ENCODE results near the gene TRIM56.

TRIM56 gene

DNA sequence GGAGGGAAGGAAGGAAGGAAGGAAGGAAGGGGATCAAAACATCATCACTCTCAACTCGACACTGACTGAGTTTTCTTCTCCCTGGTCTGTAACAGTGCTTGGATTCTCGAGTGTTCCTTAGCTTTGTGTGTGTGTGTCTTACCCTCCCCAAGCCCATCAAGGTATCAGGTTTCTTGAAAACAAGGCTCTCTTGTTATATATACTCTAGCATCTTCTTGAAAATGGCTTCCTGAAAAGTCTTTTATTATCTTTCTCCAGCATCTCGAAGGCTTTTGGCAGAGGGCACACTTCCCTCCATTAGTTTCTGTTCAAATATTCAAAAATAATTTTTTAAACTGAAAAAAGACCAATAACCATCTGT is 55.0 kb downstream of the TRIM56 start:
- Histone ChIP-seq H3K4me1 (no peaks in the 10 kb centered on the region), H3K4me3 (ENCODE audit: low read depth, low read length) (no peak overlapping the region), H2AFZ (no peak overlapping the region), H3K9me3 (ENCODE audit: control insufficient read depth, low read length) (no peaks in the 10 kb centered on the region), H3K27me3 (ENCODE audit: control insufficient read depth, insufficient read depth, low read length) (no peaks in the 10 kb centered on the region), H3K27ac (no peak overlapping the region), H3K9ac (no peak overlapping the region), H3K36me3 (ENCODE audit: control insufficient read depth, insufficient read depth, low read length) (no peaks in the 10 kb centered on the region), H3K4me2 (ENCODE audit: low read length) (no peak overlapping the region), H3K79me2 (no peaks in the 10 kb centered on the region)
- TF ChIP-seq, protein P1, sequence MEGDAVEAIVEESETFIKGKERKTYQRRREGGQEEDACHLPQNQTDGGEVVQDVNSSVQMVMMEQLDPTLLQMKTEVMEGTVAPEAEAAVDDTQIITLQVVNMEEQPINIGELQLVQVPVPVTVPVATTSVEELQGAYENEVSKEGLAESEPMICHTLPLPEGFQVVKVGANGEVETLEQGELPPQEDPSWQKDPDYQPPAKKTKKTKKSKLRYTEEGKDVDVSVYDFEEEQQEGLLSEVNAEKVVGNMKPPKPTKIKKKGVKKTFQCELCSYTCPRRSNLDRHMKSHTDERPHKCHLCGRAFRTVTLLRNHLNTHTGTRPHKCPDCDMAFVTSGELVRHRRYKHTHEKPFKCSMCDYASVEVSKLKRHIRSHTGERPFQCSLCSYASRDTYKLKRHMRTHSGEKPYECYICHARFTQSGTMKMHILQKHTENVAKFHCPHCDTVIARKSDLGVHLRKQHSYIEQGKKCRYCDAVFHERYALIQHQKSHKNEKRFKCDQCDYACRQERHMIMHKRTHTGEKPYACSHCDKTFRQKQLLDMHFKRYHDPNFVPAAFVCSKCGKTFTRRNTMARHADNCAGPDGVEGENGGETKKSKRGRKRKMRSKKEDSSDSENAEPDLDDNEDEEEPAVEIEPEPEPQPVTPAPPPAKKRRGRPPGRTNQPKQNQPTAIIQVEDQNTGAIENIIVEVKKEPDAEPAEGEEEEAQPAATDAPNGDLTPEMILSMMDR (IDR thresholded peaks at IDR 0.05), result no peak

GRCh38 chr7:101140746-101141382 is 55.6 kb downstream of the TRIM56 start:
- no peak overlapping the region for H2AFZ ChIP-seq
- no peak overlapping the region for H3K27ac ChIP-seq
- H3K4me1 ChIP-seq, result no peaks in the 10 kb centered on the region
- H3K4me2 ChIP-seq (ENCODE audit: low read length), result no peak overlapping the region
- no peak overlapping the region for H3K9ac ChIP-seq
- H3K79me2 ChIP-seq, result no peaks in the 10 kb centered on the region
- no peaks in the 10 kb centered on the region for H3K9me3 ChIP-seq (ENCODE audit: control insufficient read depth, low read length)
- no peaks in the 10 kb centered on the region for H3K36me3 ChIP-seq (ENCODE audit: control insufficient read depth, insufficient read depth, low read length)
- H3K27me3 ChIP-seq (ENCODE audit: control insufficient read depth, insufficient read depth, low read length), result no peaks in the 10 kb centered on the region
- TF ChIP-seq, protein P1 (IDR thresholded peaks at IDR 0.05), result no peak
- H3K4me3 ChIP-seq (ENCODE audit: low read depth, low read length), result no peak overlapping the region
